SK-N-SH (cell line): ENCODE results near the gene PER1. TPM values are rescaled to one million over a fixed set of nuclear protein-coding genes. Genes with fewer than 3 reads are reported as not detected.
A peak's percentile ranks its signal among the peaks of the same experiment; 100 is the strongest.

Experiments
- CTCF ChIA-PET: fragments of 300-600, 350-600 bp; formaldehyde crosslinking; extraction: SDS; loops from one replicate; lab custom pipeline; 2021; lab: Yijun Ruan, JAX
- POLR2A ChIA-PET: fragments of 350-600 bp; sonication (Branson Sonifier 250); formaldehyde crosslinking; extraction: SDS; loops from one replicate; lab custom pipeline; 2020; ENCODE audit warnings: antibody characterized with exemption, inconsistent platforms; lab: Yijun Ruan, JAX
- DNase-seq: peaks from one replicate; pipeline ENCODE4 v3.0.0; 2012
- H2AFZ ChIP-seq: fragments of 200-600 bp; sonication (generic); 2 replicates; pipeline ENCODE4 v1.8.1; 2016; ENCODE audit warnings: antibody characterized with exemption, mild to moderate bottlenecking, low read depth
- H3F3A ChIP-seq: fragments of 200-600 bp; sonication (generic); replicated peaks from 2 replicates; pipeline ENCODE3; 2016; ENCODE audit warnings: antibody characterized with exemption, mild to moderate bottlenecking; ENCODE audit not compliant: insufficient read depth
- H3K27ac ChIP-seq, 2 experiments: fragments of 200-500 bp in 1 of 2; fragments of 200-600 bp in 1 of 2; sonication (Bioruptor generic) in 1 of 2; sonication (generic), shearing (Covaris generic) in 1 of 2; 2 replicates each; pipeline versions ENCODE4 v1.5.1 to v1.6.1; 2014 to 2016; ENCODE audit warnings: low read depth in 2 of 2, inconsistent platforms in 1 of 2, low read length in 1 of 2, mild to moderate bottlenecking in 1 of 2, mixed read lengths in 1 of 2
- H3K27me3 ChIP-seq: fragments of 200-600 bp; sonication (generic), shearing (Covaris generic); 2 replicates; pipeline ENCODE4 v1.6.1; 2016; ENCODE audit warnings: mixed run types; ENCODE audit not compliant: insufficient read depth
- H3K36me3 ChIP-seq, 2 experiments: fragments of 200-500 bp in 1 of 2; fragments of 200-600 bp in 1 of 2; sonication (Bioruptor generic) in 1 of 2; sonication (generic) in 1 of 2; replicated peaks in 1 of 2; 2 replicates each; pipeline versions ENCODE3 to v1.5.1; 2014 to 2016; ENCODE audit warnings: low read length in 1 of 2, mild to moderate bottlenecking in 1 of 2; ENCODE audit not compliant: insufficient read depth in 2 of 2, control insufficient read depth in 1 of 2
- H3K4me1 ChIP-seq, 2 experiments: fragments of 200-500 bp in 1 of 2; fragments of 200-600 bp in 1 of 2; sonication (Bioruptor generic) in 1 of 2; sonication (generic), shearing (Covaris generic) in 1 of 2; 2 replicates each; pipeline versions ENCODE4 v1.5.1 to v1.6.1; 2014 to 2016; ENCODE audit warnings: low read depth in 1 of 2, low read length in 1 of 2, mixed run types in 1 of 2; ENCODE audit not compliant: insufficient read depth in 2 of 2, control insufficient read depth in 1 of 2
- H3K4me2 ChIP-seq: fragments of 200-600 bp; sonication (generic), shearing (Covaris generic); 2 replicates; pipeline ENCODE4 v1.6.1; 2017; ENCODE audit warnings: mixed run types
- H3K4me3 ChIP-seq, 2 experiments: fragments of 200-500 bp in 1 of 2; fragments of 200-600 bp in 1 of 2; sonication (Bioruptor generic) in 1 of 2; sonication (generic), shearing (Covaris generic) in 1 of 2; 2 replicates each; pipeline versions ENCODE4 v1.5.1 to v1.8.1; 2014 to 2016; ENCODE audit warnings: low read depth in 2 of 2, inconsistent platforms in 1 of 2, low read length in 1 of 2, mild to moderate bottlenecking in 1 of 2, mixed read lengths in 1 of 2, moderate library complexity in 1 of 2
- H3K79me2 ChIP-seq: fragments of 200-600 bp; sonication (generic); 2 replicates; pipeline ENCODE4 v1.8.1; 2017; ENCODE audit warnings: mild to moderate bottlenecking; ENCODE audit not compliant: insufficient read depth
- H3K9ac ChIP-seq: fragments of 200-600 bp; sonication (generic); 2 replicates; pipeline ENCODE4 v1.6.1; 2017; ENCODE audit warnings: mixed run types
- H3K9me2 ChIP-seq: fragments of 200-600 bp; sonication (generic); 2 replicates; pipeline ENCODE4 v1.6.1; 2017; ENCODE audit warnings: mixed run types
- H3K9me3 ChIP-seq: fragments of 200-600 bp; sonication (generic); 2 replicates; pipeline ENCODE4 v1.6.1; 2017; ENCODE audit warnings: mixed run types, mild to moderate bottlenecking, moderate library complexity
- H4K20me1 ChIP-seq: fragments of 200-600 bp; sonication (generic); 2 replicates; pipeline ENCODE4 v1.6.1; 2017; ENCODE audit warnings: mild to moderate bottlenecking, mixed run types; ENCODE audit not compliant: insufficient read depth
- FOXJ3 ChIP-seq: sonication (generic); formaldehyde crosslinking; IDR thresholded peaks from 2 replicates; pipeline ENCODE4 v1.5.1; 2020; ENCODE audit warnings: mild to moderate bottlenecking, missing genetic modification reagents
- JUND ChIP-seq: IDR thresholded peaks from 2 replicates; pipeline ENCODE4 v1.4.0; 2012
- MXI1 ChIP-seq: IDR thresholded peaks from 2 replicates; pipeline ENCODE4 v1.6.1; 2012; ENCODE audit warnings: mild to moderate bottlenecking, low read depth, low read length, improper control_type of control experiment
- RFX5 ChIP-seq: IDR thresholded peaks from 2 replicates; pipeline ENCODE4 v1.6.1; 2012; ENCODE audit warnings: mild to moderate bottlenecking, improper control_type of control experiment, low read length
- RXRA ChIP-seq: IDR thresholded peaks from 2 replicates; pipeline ENCODE4 v1.4.0; 2012; ENCODE audit warnings: low read depth, mild to moderate bottlenecking, borderline replicate concordance
- TAF1 ChIP-seq: IDR thresholded peaks from 2 replicates; pipeline ENCODE4 v1.6.1; 2012; ENCODE audit warnings: low read depth, mild to moderate bottlenecking, low read length, moderate library complexity, borderline replicate concordance
- WGBS: methylation state at CpG from one replicate; pipeline ENCODE4 v1.1.6; 2017; ENCODE audit warnings: low lambda C conversion rate; 5-methylcytosine and 5-hydroxymethylcytosine counted together
- polyA plus RNA-seq, 3 experiments: library from polyadenylated mRNA; depleted of rRNA; stranded (reverse); fragments of >200 nt; gene quantifications; 2 replicates each; pipeline ENCODE4 v1.2.3, GENCODE V29; 2012
- TF ChIP-seq, protein P1 (sequence below): IDR thresholded peaks from 2 replicates; pipeline ENCODE4 v1.6.1; 2012; ENCODE audit warnings: mild to moderate bottlenecking, low read depth, low read length, moderate library complexity
- TF ChIP-seq, protein P2 (sequence below): IDR thresholded peaks from 2 replicates; pipeline ENCODE4; 2012

PER1 gene
- polyA plus RNA-seq, 1 of the 3 experiments (the other 2 are of a cell fraction): 56.8 TPM

DNA sequence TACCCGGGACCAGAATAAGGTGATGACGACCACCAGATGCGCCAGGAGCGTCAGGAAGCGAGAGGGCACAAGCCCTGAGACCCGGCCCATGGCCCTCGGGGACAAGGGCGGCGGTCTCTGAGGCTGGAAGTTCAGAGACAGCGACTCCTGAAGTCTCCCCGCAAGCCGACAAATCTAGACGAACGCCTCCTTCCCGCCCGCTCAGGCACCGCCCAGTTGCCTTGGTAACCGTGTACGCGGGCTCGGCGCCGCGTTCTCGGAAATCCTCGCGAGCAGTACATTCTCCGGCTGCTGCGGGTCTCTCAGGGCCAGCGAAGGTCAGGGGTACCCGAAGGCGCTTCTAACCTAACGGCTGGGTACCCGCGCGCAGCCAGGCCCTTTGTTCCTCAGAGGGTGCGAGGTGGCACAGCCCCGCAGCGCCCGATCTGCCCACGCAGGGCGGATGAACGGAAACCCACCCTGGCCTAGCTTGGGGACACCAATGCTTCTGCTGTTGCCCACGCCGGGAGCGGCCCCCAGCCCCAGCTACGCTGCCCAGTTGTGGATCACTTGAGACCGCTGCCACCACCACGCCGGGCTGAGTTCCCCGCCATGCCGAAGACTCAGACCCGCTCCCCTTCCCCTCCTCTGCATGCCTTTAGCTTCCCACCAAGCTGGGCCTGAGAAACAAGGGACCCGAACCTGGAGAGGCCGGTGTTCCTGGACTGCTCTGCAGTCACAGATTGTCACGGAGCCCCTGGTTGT is 24.2 kb upstream of the PER1 start, which contains the start of gene TMEM107 (continued):
- TF ChIP-seq, protein P1, sequence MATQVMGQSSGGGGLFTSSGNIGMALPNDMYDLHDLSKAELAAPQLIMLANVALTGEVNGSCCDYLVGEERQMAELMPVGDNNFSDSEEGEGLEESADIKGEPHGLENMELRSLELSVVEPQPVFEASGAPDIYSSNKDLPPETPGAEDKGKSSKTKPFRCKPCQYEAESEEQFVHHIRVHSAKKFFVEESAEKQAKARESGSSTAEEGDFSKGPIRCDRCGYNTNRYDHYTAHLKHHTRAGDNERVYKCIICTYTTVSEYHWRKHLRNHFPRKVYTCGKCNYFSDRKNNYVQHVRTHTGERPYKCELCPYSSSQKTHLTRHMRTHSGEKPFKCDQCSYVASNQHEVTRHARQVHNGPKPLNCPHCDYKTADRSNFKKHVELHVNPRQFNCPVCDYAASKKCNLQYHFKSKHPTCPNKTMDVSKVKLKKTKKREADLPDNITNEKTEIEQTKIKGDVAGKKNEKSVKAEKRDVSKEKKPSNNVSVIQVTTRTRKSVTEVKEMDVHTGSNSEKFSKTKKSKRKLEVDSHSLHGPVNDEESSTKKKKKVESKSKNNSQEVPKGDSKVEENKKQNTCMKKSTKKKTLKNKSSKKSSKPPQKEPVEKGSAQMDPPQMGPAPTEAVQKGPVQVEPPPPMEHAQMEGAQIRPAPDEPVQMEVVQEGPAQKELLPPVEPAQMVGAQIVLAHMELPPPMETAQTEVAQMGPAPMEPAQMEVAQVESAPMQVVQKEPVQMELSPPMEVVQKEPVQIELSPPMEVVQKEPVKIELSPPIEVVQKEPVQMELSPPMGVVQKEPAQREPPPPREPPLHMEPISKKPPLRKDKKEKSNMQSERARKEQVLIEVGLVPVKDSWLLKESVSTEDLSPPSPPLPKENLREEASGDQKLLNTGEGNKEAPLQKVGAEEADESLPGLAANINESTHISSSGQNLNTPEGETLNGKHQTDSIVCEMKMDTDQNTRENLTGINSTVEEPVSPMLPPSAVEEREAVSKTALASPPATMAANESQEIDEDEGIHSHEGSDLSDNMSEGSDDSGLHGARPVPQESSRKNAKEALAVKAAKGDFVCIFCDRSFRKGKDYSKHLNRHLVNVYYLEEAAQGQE: no peak
- TF ChIP-seq TAF1: peak; percentile 58; the same call in 1 of the 2 replicates
- TF ChIP-seq RFX5: 0 out of 2 replicates have a peak, but pooled peaks have one; percentile 15
- peak; percentile 69 for TF ChIP-seq MXI1

DNA sequence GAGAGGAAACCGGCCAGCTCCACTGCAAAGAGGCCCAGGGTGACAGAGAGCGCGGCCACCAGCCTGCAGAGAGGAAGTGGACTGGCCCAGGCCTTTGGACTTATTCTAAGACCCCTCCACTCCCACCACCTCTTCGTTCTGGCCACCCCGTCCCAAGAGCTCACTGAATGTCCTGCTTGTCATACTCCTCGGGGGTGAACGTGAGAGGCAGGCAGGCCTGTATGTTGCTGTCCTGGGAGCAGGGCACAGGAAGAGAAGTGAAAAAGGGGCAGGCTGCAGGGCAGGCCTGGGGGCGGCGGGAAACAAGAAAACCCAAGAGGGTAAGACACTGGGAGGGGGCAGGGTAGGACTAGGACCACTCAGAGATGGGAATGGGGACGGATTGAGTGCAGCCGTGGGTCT is 23.6 kb upstream of the PER1 start:
- Histone ChIP-seq H3K27me3 (no peaks in the 10 kb centered on the region), H2AFZ (peak overlapping the region; percentile 90; the same call in 1 of the 2 replicates), H3K79me2 (peaks cover 9% of the 10 kb centered on the region), H3K9me3 (no peaks in the 10 kb centered on the region), H3K9me2 (no peaks in the 10 kb centered on the region), H3F3A (peaks cover 14% of the 10 kb centered on the region), H3K4me2 (peak overlapping the region; percentile 87), H4K20me1 (no peaks in the 10 kb centered on the region), H3K27ac (peak overlapping the region; percentile 64 to 66), H3K4me3 (peak overlapping the region; percentile 57 to 91), H3K9ac (peak overlapping the region; percentile 80), H3K4me1 (peaks cover 6 to 28% of the 10 kb centered on the region in 2 experiments; a peak in 2 of 4 replicates), H3K36me3 (no peaks in the 10 kb centered on the region)
- ChIA-PET CTCF (interaction anchor here (0.6 to 1.6 kb wide), 7 partner anchors 12 to 116 kb away, joined by 3 to 5 read pairs (median 3); no protein-coding TSS in a partner anchor), POLR2A (interaction anchor here (0.6 to 1.3 kb wide), 2 partner anchors 48 to 125 kb away, joined by 3 to 4 read pairs; no protein-coding TSS in a partner anchor)
- 14% methylated on average over 9 of the region's 11 CpGs for WGBS
- DNase-seq: no peak
- TF ChIP-seq, protein P2, sequence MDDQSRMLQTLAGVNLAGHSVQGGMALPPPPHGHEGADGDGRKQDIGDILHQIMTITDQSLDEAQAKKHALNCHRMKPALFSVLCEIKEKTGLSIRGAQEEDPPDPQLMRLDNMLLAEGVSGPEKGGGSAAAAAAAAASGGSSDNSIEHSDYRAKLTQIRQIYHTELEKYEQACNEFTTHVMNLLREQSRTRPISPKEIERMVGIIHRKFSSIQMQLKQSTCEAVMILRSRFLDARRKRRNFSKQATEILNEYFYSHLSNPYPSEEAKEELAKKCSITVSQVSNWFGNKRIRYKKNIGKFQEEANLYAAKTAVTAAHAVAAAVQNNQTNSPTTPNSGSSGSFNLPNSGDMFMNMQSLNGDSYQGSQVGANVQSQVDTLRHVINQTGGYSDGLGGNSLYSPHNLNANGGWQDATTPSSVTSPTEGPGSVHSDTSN: no peak
- TF ChIP-seq FOXJ3 (CRISPR knock-in tag) (no peak), JUND (no peak), RXRA (no peak)
